GM12872 (cell line): ENCODE results near the gene LILRA1.
"Not testable (repeated sequence)": the region's sequence is repeated elsewhere in the genome, so short reads cannot be mapped to it uniquely, and the experiment has no call there.

Experiments used
- CTCF ChIP-seq: IDR thresholded peaks from 3 replicates; pipeline ENCODE4 v1.5.1; 2011; ENCODE audit warnings: low read depth, mild to moderate bottlenecking, low read length, moderate library complexity; ENCODE audit not compliant: insufficient read depth

Gene LILRA1

GRCh38 chr19:54630262-54630661 is 36.8 kb downstream of the LILRA1 start, which contains the start of gene LILRB1:
Gene LILRB1 (plus strand): TSS chr19:54630484. CDS start chr19:54631074, 590 bp downstream.
- TF ChIP-seq CTCF: not testable (repeated sequence)

- TF ChIP-seq CTCF: no peak
Observed at GRCh38 chr19:54630782-54631181, 37.4 kb downstream of the LILRA1 start.

GRCh38 chr19:54633401-54633800 is 40.0 kb downstream of the LILRA1 start:
- TF ChIP-seq CTCF: no peak

- TF ChIP-seq CTCF: no peak
Observed at GRCh38 chr19:54638683-54639082, 45.3 kb downstream of the LILRA1 start.

- TF ChIP-seq CTCF: no peak
Observed at GRCh38 chr19:54644056-54644455, 50.6 kb downstream of the LILRA1 start.

- no peak for TF ChIP-seq CTCF
Observed at GRCh38 chr19:54646331-54646841, 53.0 kb downstream of the LILRA1 start.

GRCh38 chr19:54648129-54648528 is 54.7 kb downstream of the LILRA1 start:
- TF ChIP-seq CTCF: no peak
